ENCODE measurements around the gene CCDC170.
"Not testable (repeated sequence)": the region's sequence is repeated elsewhere in the genome, so short reads cannot be mapped to it uniquely, and the experiment has no call there.

Gene CCDC170

GRCh38 chr6:151493804-151494234, at the start of gene CCDC170:
Gene CCDC170 (plus strand): TSS chr6:151494017. CDS start chr6:151494129, 112 bp downstream.
- no peak for DNase-seq (ENCODE audit: low read depth in 3 of 3)

- DNase-seq (ENCODE audit: low read depth in 3 of 3): no peak
Observed at GRCh38 chr6:151445482-151445881, 48.3 kb upstream of the CCDC170 start.

- no peak for DNase-seq (ENCODE audit: low read depth in 3 of 3)
Observed at GRCh38 chr6:151447237-151447636, 46.6 kb upstream of the CCDC170 start.

- DNase-seq (ENCODE audit: low read depth in 3 of 3): no peak
Observed at GRCh38 chr6:151448623-151449022, 45.2 kb upstream of the CCDC170 start.

GRCh38 chr6:151450928-151451327, 42.9 kb upstream of the CCDC170 start:
- not testable (repeated sequence) for DNase-seq (ENCODE audit: low read depth in 3 of 3)

GRCh38 chr6:151451417-151451949, 42.3 kb upstream of the CCDC170 start:
- no peak for DNase-seq (ENCODE audit: low read depth in 3 of 3)

GRCh38 chr6:151451950-151452749, 41.7 kb upstream of the CCDC170 start, which contains the start of gene RMND1:
Gene RMND1 (minus strand): TSS chr6:151452126. CDS start chr6:151445811, 6,315 bp downstream.
- peak; percentile 99 for DNase-seq (ENCODE audit: low read depth in 3 of 3)

GRCh38 chr6:151452750-151453427, 40.9 kb upstream of the CCDC170 start:
- DNase-seq (ENCODE audit: low read depth in 3 of 3): no peak

GRCh38 chr6:151455751-151456398, 37.9 kb upstream of the CCDC170 start:
- not testable (repeated sequence) for DNase-seq (ENCODE audit: low read depth in 3 of 3)

- no peak for DNase-seq (ENCODE audit: low read depth in 3 of 3)
Observed at GRCh38 chr6:151461673-151462072, 32.1 kb upstream of the CCDC170 start.

- no peak for DNase-seq (ENCODE audit: low read depth in 3 of 3)
Observed at GRCh38 chr6:151464702-151465101, 29.1 kb upstream of the CCDC170 start.

- peak in 1 of 3 experiments; percentile 14 for DNase-seq (ENCODE audit: low read depth in 3 of 3)
Observed at GRCh38 chr6:151475653-151476523, 17.9 kb upstream of the CCDC170 start.

- DNase-seq (ENCODE audit: low read depth in 3 of 3): no peak
Observed at GRCh38 chr6:151477726-151478125, 16.1 kb upstream of the CCDC170 start.

GRCh38 chr6:151478670-151479069, 15.1 kb upstream of the CCDC170 start:
- DNase-seq (ENCODE audit: low read depth in 3 of 3): no peak

- no peak for DNase-seq (ENCODE audit: low read depth in 3 of 3)
Observed at GRCh38 chr6:151481786-151482185, 12.0 kb upstream of the CCDC170 start.

GRCh38 chr6:151482290-151482689, 11.5 kb upstream of the CCDC170 start:
- DNase-seq (ENCODE audit: low read depth in 3 of 3): no peak

GRCh38 chr6:151483994-151484393, 9.8 kb upstream of the CCDC170 start:
- DNase-seq (ENCODE audit: low read depth in 3 of 3): no peak

GRCh38 chr6:151488226-151488625, 5.6 kb upstream of the CCDC170 start:
- DNase-seq (ENCODE audit: low read depth in 3 of 3): no peak

GRCh38 chr6:151490996-151491395, 2.8 kb upstream of the CCDC170 start:
- DNase-seq (ENCODE audit: low read depth in 3 of 3): no peak

- DNase-seq (ENCODE audit: low read depth in 3 of 3): no peak
Observed at GRCh38 chr6:151493161-151493803, 535 bp upstream of the CCDC170 start.

All from stimulated activated CD4-positive, alpha-beta T cell treated with anti-CD3 and anti-CD28 coated beads, TNF-alpha, amount 100 ng/mL, for 24 hours (primary cell).